Stimulated activated CD8-positive, alpha-beta memory T cell treated with anti-CD3 and anti-CD28 coated beads, Interleukin-4, amount 100 ng/mL, for 24 hours (primary cell): Measurements from ENCODE around the gene FAF2.

ENCODE experiments used
- DNase-seq: peaks from one replicate; pipeline ENCODE4 v3.0.0-alpha.2; 2020; ENCODE audit warnings: low read depth

FAF2 gene

GRCh38 chr5:176507911-176508310 lies 59.7 kb downstream of the FAF2 start:
- no peak for DNase-seq

DNA sequence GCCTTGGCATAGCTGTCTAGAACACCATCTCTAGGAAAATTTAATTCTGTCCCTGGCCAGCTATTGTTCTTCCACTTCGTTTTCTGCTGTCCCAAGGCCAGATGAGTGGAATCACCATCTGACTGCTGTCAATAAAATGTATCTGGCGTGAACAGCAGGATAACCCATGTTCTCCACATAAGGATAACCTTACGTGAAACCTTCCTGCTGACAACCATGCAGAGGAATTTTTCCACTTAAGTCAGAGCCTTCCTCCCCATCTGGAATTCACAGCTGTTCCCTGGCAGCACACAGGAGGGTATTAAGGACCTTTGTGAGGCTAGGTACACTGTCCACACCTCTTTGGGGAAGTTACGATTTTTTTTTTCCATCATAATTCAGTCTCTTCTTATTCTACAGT lies 60.4 kb downstream of the FAF2 start:
- DNase-seq, result no peak

GRCh38 chr5:176513788-176514187 lies 65.6 kb downstream of the FAF2 start:
- no peak for DNase-seq

- DNase-seq, result no peak
Measured at GRCh38 chr5:176514244-176514950, 66.2 kb downstream of the FAF2 start.

DNA sequence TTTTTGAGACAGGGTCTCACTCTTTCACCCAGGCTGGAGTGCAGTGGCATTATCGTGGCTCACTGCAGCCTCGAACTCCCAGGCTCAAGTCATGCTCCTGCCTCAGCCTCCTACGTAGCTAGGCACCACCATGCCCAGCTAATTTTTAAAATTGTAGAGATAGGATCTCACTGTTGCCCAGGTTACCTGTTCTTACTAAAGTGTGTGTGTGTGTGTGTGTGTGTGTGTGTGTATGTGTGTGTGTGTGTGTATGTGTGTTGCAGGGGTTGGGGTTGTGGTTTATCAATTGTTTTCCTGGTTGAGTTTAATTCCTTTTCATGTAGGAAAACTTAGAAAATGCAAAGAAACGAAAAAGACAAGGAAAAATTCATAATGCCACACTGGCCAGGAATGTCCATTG lies 67.2 kb downstream of the FAF2 start:
- DNase-seq, result no peak

GRCh38 chr5:176517053-176517661 lies 69.0 kb downstream of the FAF2 start:
- no peak for DNase-seq

GRCh38 chr5:176519810-176520720 lies 71.9 kb downstream of the FAF2 start:
- no peak for DNase-seq

- DNase-seq, result no peak
Measured at GRCh38 chr5:176521286-176521685, 73.1 kb downstream of the FAF2 start.

- no peak for DNase-seq
Measured at GRCh38 chr5:176521699-176522263, 73.6 kb downstream of the FAF2 start.

- no peak for DNase-seq
Measured at GRCh38 chr5:176524138-176524537, 76.0 kb downstream of the FAF2 start.

GRCh38 chr5:176524987-176525386 lies 76.8 kb downstream of the FAF2 start:
- DNase-seq, result no peak

DNA sequence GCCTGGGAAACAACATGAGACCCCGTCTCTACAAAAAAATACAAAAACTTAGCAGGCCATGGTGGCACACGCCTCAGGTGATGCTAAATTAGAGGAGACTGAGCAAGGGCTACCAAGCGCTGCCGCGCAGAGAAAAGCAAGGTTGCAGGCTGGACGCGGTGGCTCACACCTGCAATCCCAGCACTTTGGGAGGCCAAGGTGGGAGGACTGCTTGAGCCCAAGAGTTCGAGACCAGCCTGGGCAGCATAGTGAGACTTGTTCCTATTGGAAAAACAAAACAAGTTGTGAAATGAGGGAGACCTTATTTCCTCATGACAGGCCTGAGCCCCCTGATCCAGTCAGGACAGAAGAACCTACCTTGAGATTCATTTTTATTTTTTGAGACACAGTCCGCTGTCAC lies 77.5 kb downstream of the FAF2 start:
- DNase-seq, result no peak

DNA sequence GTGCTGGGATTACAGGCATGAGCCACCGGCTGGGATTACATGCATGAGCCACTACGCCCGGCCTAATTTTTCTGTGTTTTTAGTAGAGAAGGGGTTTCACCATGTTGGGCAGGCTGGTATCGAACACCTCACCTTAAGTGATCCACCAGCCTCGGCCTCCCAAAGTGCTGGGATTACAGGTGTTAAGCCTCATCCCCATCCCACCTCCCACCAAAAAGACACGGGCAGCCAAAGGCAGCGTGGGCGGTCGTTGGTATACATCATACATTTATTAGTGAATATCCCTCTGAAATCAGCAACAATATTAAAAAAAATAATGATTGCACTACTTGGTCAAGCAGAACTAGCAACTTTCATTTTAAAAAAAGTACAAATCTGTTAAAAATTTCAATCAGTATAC lies 78.3 kb downstream of the FAF2 start:
- no peak for DNase-seq

- no peak for DNase-seq
Measured at GRCh38 chr5:176527246-176528222, 79.3 kb downstream of the FAF2 start.

DNA sequence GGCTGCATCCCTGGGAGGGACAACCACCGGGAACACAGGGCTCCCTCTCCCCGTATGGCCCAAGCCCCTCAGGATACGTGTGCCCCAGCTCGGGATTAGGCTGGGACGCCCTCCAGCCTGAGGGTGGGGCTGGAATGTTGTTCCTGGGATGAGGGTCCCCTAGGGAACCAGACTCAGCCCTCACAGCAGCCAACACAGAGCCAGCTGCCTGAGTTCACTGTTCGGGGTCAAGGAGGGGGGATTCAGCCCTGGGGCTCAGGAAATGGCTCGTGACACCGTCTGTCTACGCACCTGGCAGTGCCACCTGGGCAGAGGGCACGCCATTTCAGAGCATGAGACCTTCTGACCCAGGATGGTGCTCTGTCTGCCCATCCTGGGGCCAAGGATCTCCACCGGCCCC lies 80.1 kb downstream of the FAF2 start:
- no peak for DNase-seq

DNA sequence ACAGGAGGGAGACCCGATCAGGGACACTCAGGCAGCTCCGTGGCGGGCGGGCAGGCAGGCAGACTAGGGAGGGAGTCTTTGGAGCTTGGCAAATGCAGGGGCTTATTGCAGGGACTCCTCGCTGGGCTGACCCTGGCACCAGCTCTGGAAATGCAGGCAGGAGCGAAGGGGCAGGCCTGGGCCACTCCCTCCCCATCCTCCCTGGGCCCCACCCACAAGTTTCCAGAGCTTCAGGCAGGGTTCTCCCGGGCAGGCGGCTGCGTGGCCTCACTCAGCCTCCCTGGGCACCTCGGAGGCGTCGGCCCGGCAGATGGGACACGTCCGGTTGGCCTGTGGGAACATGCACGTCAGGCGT lies 80.6 kb downstream of the FAF2 start:
- DNase-seq, result no peak

DNA sequence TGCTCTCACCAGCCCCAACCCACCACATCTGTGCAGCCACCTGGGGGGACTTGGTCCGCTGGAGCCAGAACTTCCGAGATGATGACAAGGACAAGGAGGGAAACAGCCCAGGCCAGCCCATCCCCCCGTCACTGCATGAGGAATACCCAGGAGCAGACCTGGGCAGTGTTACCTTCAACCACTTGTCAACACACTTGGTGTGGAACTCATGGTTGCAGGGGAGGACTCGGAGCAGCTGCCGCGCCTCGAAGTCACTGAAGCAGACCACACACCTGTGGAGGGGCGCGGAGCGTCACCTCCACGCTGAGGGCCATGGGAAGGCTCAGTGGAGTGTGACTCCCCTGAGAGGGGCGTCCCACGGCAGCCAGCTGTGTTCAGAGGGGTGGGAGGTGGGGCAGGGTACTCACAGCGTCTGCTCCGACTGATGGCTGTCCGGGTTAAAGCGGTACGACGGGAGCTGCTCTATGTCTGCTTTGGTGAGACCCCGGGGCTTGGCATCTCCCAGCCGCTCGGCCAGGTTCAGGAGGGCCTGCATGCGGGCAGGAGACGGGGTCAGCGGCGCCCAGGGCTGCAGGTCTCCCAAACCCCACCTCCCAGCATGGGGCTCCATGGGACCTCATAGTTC lies 81.0 kb downstream of the FAF2 start:
- no peak for DNase-seq

DNA sequence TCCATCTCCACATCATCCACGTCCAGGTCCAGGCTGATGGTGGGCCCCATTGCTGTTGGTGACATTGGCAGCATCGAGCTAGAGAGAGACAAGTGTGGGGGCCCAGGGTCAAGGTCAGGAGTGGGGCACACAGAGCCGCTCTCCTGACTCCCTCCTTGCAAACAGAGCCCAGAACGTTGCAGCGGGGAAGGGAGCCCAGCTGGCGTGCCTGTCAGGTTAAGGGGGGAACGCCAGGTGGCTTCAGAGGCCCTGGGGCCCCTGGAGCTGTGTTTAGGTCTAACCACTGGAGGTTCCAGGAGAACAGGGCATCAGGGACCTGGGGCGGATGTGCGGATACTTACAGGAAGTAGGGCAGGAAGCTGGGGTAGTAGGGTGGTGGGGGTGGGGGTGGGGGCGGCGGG lies 81.6 kb downstream of the FAF2 start:
- DNase-seq, result no peak

- DNase-seq, result no peak
Measured at GRCh38 chr5:176530393-176530982, 82.3 kb downstream of the FAF2 start.

DNA sequence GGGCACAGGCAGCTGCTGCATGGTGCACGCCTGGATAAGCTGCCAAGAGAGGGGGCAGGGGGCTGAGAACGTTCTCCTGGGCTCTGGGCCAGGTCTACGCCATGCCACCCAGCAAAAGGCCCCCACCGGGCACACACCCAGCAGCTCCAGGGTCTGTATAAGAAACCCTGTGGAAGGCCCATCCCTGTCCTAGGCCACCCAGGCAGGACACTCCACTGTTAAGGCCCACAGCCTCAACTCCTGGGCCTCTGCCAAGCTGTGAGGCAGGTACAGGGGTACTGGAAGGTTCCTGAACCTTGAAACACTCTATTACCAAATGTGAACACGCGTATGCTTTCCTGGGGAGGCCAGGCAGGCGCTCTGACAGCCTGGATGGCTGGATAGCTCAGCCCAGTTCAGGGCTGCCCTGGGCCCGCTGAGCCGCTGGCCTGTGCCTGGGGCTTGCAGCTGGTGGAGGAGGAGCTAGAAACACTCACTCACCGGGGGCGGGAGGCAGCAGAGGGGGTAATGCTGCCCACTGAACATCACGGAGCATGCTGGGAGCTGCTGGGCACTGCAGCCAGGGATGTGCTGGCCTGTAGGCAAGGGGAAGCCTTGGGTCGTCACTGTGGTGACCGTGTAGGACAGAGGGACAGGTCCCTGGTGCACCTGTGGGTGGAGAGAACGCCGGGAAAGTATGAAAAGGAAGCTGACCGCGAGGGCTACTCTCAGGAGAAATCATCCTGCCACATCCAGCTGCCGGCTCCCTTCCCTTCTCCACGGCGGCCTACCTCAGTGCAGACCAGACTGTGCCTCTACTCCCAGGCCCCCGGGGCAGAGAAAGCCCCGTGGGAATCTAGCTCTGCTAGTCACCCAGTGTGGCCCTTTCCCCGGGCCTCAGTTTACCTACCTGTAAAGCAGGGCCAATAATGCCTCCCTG lies 83.1 kb downstream of the FAF2 start:
- no peak for DNase-seq
